ENCODE results near the gene OR10S1.
A peak's percentile ranks its signal among the peaks of the same experiment; 100 is the strongest.
"Not testable (repeated sequence)": the region's sequence is repeated elsewhere in the genome, so short reads cannot be mapped to it uniquely, and the experiment has no call there.

Gene OR10S1

GRCh38 chr11:123977731-123978347, at the start of gene OR10S1:
Gene OR10S1, minus strand, starts transcription at chr11:123977781. Its CDS starts 117 bp downstream, at chr11:123977664.
- no peak for DNase-seq

- no peak for DNase-seq
Observed at GRCh38 chr11:124026498-124026897, 48.9 kb upstream of the OR10S1 start, which contains the start of gene OR10G8. Gene OR10G8, plus strand, starts transcription at chr11:124026798. Its CDS starts 2,825 bp downstream, at chr11:124029623.

- DNase-seq = not testable (repeated sequence)
Observed at GRCh38 chr11:124015837-124016236, 38.3 kb upstream of the OR10S1 start.

GRCh38 chr11:124012697-124013096, 35.1 kb upstream of the OR10S1 start, which contains the start of gene OR10G4:
Gene OR10G4, plus strand, starts transcription at chr11:124012997. Its CDS starts 2,578 bp downstream, at chr11:124015575.
- DNase-seq = no peak

- DNase-seq = no peak
Observed at GRCh38 chr11:123995119-123995518, 17.5 kb upstream of the OR10S1 start, which contains the start of gene OR10G6. Gene OR10G6, minus strand, starts transcription at chr11:123995161. Its CDS starts 0 bp downstream, at chr11:123995161.

GRCh38 chr11:123979311-123979710, 1.7 kb upstream of the OR10S1 start:
- no peak for DNase-seq

GRCh38 chr11:123976770-123977560, 616 bp downstream of the OR10S1 start:
- no peak for DNase-seq

GRCh38 chr11:123973816-123974215, 3.8 kb downstream of the OR10S1 start:
- DNase-seq = peak; percentile 64 to 87

- no peak for DNase-seq
Observed at GRCh38 chr11:123956752-123957151, 20.8 kb downstream of the OR10S1 start.

- no peak for DNase-seq
Observed at GRCh38 chr11:123945132-123945531, 32.4 kb downstream of the OR10S1 start.

- no peak for DNase-seq
Observed at GRCh38 chr11:123943738-123944137, 33.8 kb downstream of the OR10S1 start, which contains the start of gene OR6T1. Gene OR6T1, minus strand, starts transcription at chr11:123943838. Its CDS starts 0 bp downstream, at chr11:123943838.

GRCh38 chr11:123942413-123942812, 35.2 kb downstream of the OR10S1 start:
- no peak for DNase-seq

GRCh38 chr11:123939317-123939716, 38.3 kb downstream of the OR10S1 start, which contains the start of gene OR4D5:
Gene OR4D5, plus strand, starts transcription at chr11:123939617. Its CDS starts 0 bp downstream, at chr11:123939617.
- DNase-seq = no peak
